CD4-positive, alpha-beta T cell (primary cell): ENCODE measurements around the gene SHCBP1L. TPM values are rescaled to one million over a fixed set of nuclear protein-coding genes. Genes with fewer than 3 reads are reported as not detected.

Experiments
- ATAC-seq: fragments of 200-7000 bp; cut with Tn5 transposase; one replicate; pipeline ENCODE4 v1.10.0; 2022; ENCODE audit warnings: mild to moderate bottlenecking; ENCODE audit not compliant: poor library complexity
- CTCF ChIA-PET: fragments of 350-600 bp; sonication (Branson Sonifier 250); formaldehyde crosslinking; loops from one replicate; lab custom pipeline; 2021; ENCODE audit warnings: antibody characterized with exemption, inconsistent platforms; lab: Charles Lee
- POLR2A ChIA-PET: fragments of 350-600 bp; sonication (Branson Sonifier 250); formaldehyde crosslinking; loops from one replicate; lab custom pipeline; 2021; ENCODE audit warnings: antibody characterized with exemption, inconsistent platforms; lab: Charles Lee
- DNase-seq, 14 experiments: peaks; one replicate each; pipeline ENCODE4 v3.0.0-alpha.2; 2013 to 2020; ENCODE audit warnings: mixed read lengths in 2 of 14
- H3K27ac ChIP-seq, 2 donors: one replicate each; pipeline versions ENCODE4 v1.5.1 to v1.7.0; 2013; ENCODE audit warnings: low read length in 2 of 2, low read depth in 1 of 2, mild to moderate bottlenecking in 1 of 2
- H3K27me3 ChIP-seq, 2 experiments: 1 replicate in 1 of 2; 2 replicates in 1 of 2; pipeline versions ENCODE4 v1.6.1 to v1.7.0; 2013; ENCODE audit warnings: low read length in 2 of 2, control low read depth in 1 of 2, mild to moderate bottlenecking in 1 of 2, moderate library complexity in 1 of 2; ENCODE audit not compliant: insufficient read depth in 2 of 2, control insufficient read depth in 1 of 2
- H3K36me3 ChIP-seq: one replicate; pipeline ENCODE4 v1.6.1; 2013; ENCODE audit warnings: low read length, control low read depth; ENCODE audit not compliant: insufficient read depth
- H3K4me1 ChIP-seq: one replicate; pipeline ENCODE4 v1.6.1; 2013; ENCODE audit warnings: low read length, control low read depth; ENCODE audit not compliant: insufficient read depth
- H3K4me3 ChIP-seq: one replicate; pipeline ENCODE4 v1.5.1; 2013; ENCODE audit warnings: mild to moderate bottlenecking, low read length, moderate library complexity
- H3K9me3 ChIP-seq, 2 experiments: 1 replicate in 1 of 2; 2 replicates in 1 of 2; pipeline versions ENCODE4 v1.6.1 to v1.7.0; 2013; ENCODE audit warnings: low read length in 2 of 2, mild to moderate bottlenecking in 2 of 2, control low read depth in 1 of 2, moderate library complexity in 1 of 2; ENCODE audit not compliant: control insufficient read depth in 1 of 2, insufficient read depth in 1 of 2
- H3K27ac Mint-ChIP-seq: one replicate; pipeline ENCODE4 v1.8.0; 2020; ENCODE audit warnings: mixed read lengths
- H3K27me3 Mint-ChIP-seq: one replicate; pipeline ENCODE4 v1.8.0; 2021; ENCODE audit warnings: mixed read lengths
- H3K36me3 Mint-ChIP-seq: one replicate; pipeline ENCODE4 v1.8.0; 2021; ENCODE audit warnings: low read depth, mixed read lengths
- H3K4me1 Mint-ChIP-seq: one replicate; pipeline ENCODE4 v1.8.0; 2021; ENCODE audit warnings: low read depth, mixed read lengths
- H3K4me3 Mint-ChIP-seq: one replicate; pipeline ENCODE4 v1.8.0; 2020; ENCODE audit warnings: mild to moderate bottlenecking, mixed read lengths
- H3K9me3 Mint-ChIP-seq: one replicate; pipeline ENCODE4 v1.8.0; 2020; ENCODE audit warnings: mixed read lengths
- CTCF ChIP-seq: fragments of 200-600 bp; IDR thresholded peaks from one replicate; pipeline ENCODE4 v1.8.0; 2022; ENCODE audit warnings: antibody characterized with exemption, mild to moderate bottlenecking
- intact Hi-C, 2 experiments: fragments of 100-400 bp; cut with DNase I in 1 of 2; cut with micrococcal nuclease in 1 of 2; formaldehyde crosslinking; loops; one replicate each; pipeline versions ENCODE4 v1.15.1 to v1.9.0; 2023 to 2025; cut with DNase I, micrococcal nuclease
- total RNA-seq, 174 experiments: library from RNA in 2 of 174; stranded (reverse) in 2 of 174; gene quantifications; one replicate each; pipeline ENCODE4 v1.2.3 and lab custom pipeline; 2021 to 2026

Gene SHCBP1L
- total RNA-seq, 2 experiments from 2014 or later = not detected

DNA sequence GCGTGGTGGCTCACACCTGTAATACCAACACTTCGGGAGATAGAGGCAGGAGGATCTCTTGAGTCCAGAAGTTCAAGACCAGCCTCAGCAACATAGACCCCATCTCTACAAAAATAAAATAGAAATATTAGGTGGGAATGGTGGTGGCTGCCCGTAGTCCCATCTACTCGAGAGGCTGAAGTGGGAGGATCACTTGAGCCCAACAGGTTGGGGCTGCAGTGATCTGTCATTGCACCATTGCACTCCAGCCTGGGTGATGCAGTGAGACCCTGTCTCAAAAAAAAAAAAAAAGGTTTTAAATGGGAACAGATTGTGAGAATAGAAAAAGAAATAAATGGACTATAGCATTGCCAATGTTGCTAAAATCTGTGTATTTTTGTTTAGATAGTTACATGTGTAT lies 102.6 kb downstream of the SHCBP1L start:
- ChIA-PET CTCF (interaction anchor here (1.4 kb wide), 1 partner anchor 10 kb away, joined by 3 read pairs; no protein-coding TSS in a partner anchor), POLR2A (no interaction called here)
- Mint-ChIP-seq H3K27ac (peak overlapping the region; percentile 27), H3K4me3 (no peak overlapping the region), H3K4me1 (peaks cover 52% of the 10 kb centered on the region), H3K36me3 (peaks cover 98% of the 10 kb centered on the region), H3K9me3 (no peaks in the 10 kb centered on the region), H3K27me3 (no peaks in the 10 kb centered on the region)
- ATAC-seq = no peak
- no peak for TF ChIP-seq CTCF
- intact Hi-C loops = no loop called here
- H3K9me3 ChIP-seq = no peaks in the 10 kb centered on the region
- H3K36me3 ChIP-seq = peaks cover 94% of the 10 kb centered on the region
- peaks cover 18% of the 10 kb centered on the region for H3K4me1 ChIP-seq
- H3K4me3 ChIP-seq = no peak overlapping the region
- no peak overlapping the region for H3K27ac ChIP-seq
- no peak for DNase-seq
- H3K27me3 ChIP-seq = no peaks in the 10 kb centered on the region

Other genes with a start within 250 kb of the SHCBP1L start
- 1 to 10 TPM in 1 of 2 experiments, under 1 TPM in 1; 0.63 to 1.7 TPM for gene NPL, start 163.4 kb downstream of the SHCBP1L start, total RNA-seq
- 100 to 1,000 TPM; 338 to 353 TPM for gene DHX9, start 113.8 kb downstream of the SHCBP1L start, total RNA-seq
- not detected for gene LAMC1, start 70.3 kb upstream of the SHCBP1L start, total RNA-seq
- gene LAMC2, start 233.1 kb upstream of the SHCBP1L start, total RNA-seq = not detected